Gastroesophageal sphincter (tissue), 3 donors: ENCODE results near the gene ACACB.

Experiments
- EP300 ChIP-seq: sonication (generic); formaldehyde crosslinking; IDR thresholded peaks from one replicate; pipeline ENCODE4 v1.6.1; 2017; ENCODE audit warnings: antibody characterized with exemption, mild to moderate bottlenecking
- POLR2A ChIP-seq, 2 donors: fragments of 450-650 bp; IDR thresholded peaks; one replicate each; pipeline ENCODE4 v1.6.1; 2017; ENCODE audit warnings: antibody characterized with exemption in 2 of 2, mild to moderate bottlenecking in 2 of 2, moderate library complexity in 1 of 2
- POLR2AphosphoS5 ChIP-seq: sonication (generic); formaldehyde crosslinking; IDR thresholded peaks from one replicate; pipeline ENCODE4 v1.6.1; 2017; ENCODE audit warnings: antibody characterized with exemption
- TF ChIP-seq, protein P1 (sequence below), 4 experiments: fragments of 200-600 bp in 2 of 4; fragments of 450-650 bp in 2 of 4; sonication (generic) in 1 of 4; IDR thresholded peaks; one replicate each; pipeline ENCODE4 v1.5.1; 2017 to 2019; ENCODE audit warnings: antibody characterized with exemption in 4 of 4, mild to moderate bottlenecking in 2 of 4, moderate library complexity in 2 of 4

DNA sequence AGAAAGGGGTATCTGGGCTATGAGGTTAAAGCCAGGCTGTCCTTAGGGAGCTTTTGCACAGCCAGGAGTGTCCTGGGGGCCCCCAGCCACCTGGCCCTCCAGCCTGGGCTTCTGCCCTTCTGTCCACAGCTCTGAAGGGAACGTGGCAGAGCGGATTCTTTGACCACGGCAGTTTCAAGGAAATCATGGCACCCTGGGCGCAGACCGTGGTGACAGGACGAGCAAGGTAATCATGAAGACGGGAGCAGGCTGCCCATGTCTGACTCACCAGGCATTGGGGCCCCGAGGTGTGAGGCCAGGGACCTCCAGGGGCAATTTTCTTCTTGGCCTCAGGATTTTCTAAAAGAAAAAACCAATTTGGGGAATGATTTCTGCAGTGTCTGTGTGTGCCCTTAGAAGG, 139.6 kb downstream of the ACACB start:
- TF ChIP-seq, protein P1, sequence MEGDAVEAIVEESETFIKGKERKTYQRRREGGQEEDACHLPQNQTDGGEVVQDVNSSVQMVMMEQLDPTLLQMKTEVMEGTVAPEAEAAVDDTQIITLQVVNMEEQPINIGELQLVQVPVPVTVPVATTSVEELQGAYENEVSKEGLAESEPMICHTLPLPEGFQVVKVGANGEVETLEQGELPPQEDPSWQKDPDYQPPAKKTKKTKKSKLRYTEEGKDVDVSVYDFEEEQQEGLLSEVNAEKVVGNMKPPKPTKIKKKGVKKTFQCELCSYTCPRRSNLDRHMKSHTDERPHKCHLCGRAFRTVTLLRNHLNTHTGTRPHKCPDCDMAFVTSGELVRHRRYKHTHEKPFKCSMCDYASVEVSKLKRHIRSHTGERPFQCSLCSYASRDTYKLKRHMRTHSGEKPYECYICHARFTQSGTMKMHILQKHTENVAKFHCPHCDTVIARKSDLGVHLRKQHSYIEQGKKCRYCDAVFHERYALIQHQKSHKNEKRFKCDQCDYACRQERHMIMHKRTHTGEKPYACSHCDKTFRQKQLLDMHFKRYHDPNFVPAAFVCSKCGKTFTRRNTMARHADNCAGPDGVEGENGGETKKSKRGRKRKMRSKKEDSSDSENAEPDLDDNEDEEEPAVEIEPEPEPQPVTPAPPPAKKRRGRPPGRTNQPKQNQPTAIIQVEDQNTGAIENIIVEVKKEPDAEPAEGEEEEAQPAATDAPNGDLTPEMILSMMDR (IDR thresholded peaks at IDR 0.05) = no peak
- TF ChIP-seq POLR2A (IDR thresholded peaks at IDR 0.05) (no peak), EP300 (no peak), POLR2AphosphoS5 (no peak)
